CMK (cell line): Measurements from ENCODE around the gene MORC4.
"Not testable (repeated sequence)": the region's sequence is repeated elsewhere in the genome, so short reads cannot be mapped to it uniquely, and the experiment has no call there.

Experiments
- DNase-seq: peaks from one replicate; pipeline ENCODE4 v3.0.0-alpha.2; 2010; ENCODE audit warnings: low read depth

The MORC4 gene

GRCh38 chrX:107000013-107000515, at the start of gene MORC4:
TSS of gene MORC4 (minus strand) at chrX:107000212. CDS start at chrX:106999969, 243 bp downstream.
- DNase-seq = no peak

GRCh38 chrX:107047622-107048021, 47.6 kb upstream of the MORC4 start:
- no peak for DNase-seq

- no peak for DNase-seq
Observed at GRCh38 chrX:107029752-107030151, 29.7 kb upstream of the MORC4 start.

- DNase-seq = no peak
Observed at GRCh38 chrX:107025545-107025944, 25.5 kb upstream of the MORC4 start.

- no peak for DNase-seq
Observed at GRCh38 chrX:107014936-107015335, 14.9 kb upstream of the MORC4 start.

GRCh38 chrX:107008034-107008433, 8.0 kb upstream of the MORC4 start:
- no peak for DNase-seq

- no peak for DNase-seq
Observed at GRCh38 chrX:106999002-106999975, 723 bp downstream of the MORC4 start.

GRCh38 chrX:106997611-106998010, 2.4 kb downstream of the MORC4 start:
- DNase-seq = no peak

- DNase-seq = no peak
Observed at GRCh38 chrX:106995678-106996077, 4.3 kb downstream of the MORC4 start.

- DNase-seq = no peak
Observed at GRCh38 chrX:106987488-106987887, 12.5 kb downstream of the MORC4 start.

- no peak for DNase-seq
Observed at GRCh38 chrX:106980952-106981626, 18.9 kb downstream of the MORC4 start.

- DNase-seq = no peak
Observed at GRCh38 chrX:106976416-106976815, 23.6 kb downstream of the MORC4 start.

- DNase-seq = no peak
Observed at GRCh38 chrX:106973433-106974149, 26.4 kb downstream of the MORC4 start.

- DNase-seq = no peak
Observed at GRCh38 chrX:106972896-106973295, 27.1 kb downstream of the MORC4 start.

- DNase-seq = not testable (repeated sequence)
Observed at GRCh38 chrX:106966547-106966946, 33.5 kb downstream of the MORC4 start.

GRCh38 chrX:106964290-106964689, 35.7 kb downstream of the MORC4 start:
- no peak for DNase-seq

- no peak for DNase-seq
Observed at GRCh38 chrX:106963111-106963510, 36.9 kb downstream of the MORC4 start.

GRCh38 chrX:106959901-106960300, 40.1 kb downstream of the MORC4 start:
- DNase-seq = no peak

GRCh38 chrX:106957856-106958255, 42.2 kb downstream of the MORC4 start:
- no peak for DNase-seq

GRCh38 chrX:106955004-106955772, 44.8 kb downstream of the MORC4 start:
- no peak for DNase-seq

- no peak for DNase-seq
Observed at GRCh38 chrX:106954041-106954440, 46.0 kb downstream of the MORC4 start.
